IMR-90 (cell line): ENCODE results near the gene RPL10A. TPM values are rescaled to one million over a fixed set of nuclear protein-coding genes. Genes with fewer than 3 reads are reported as not detected.

ENCODE experiments used
- ATAC-seq: fragments of 200-7000 bp; cut with Tn5 transposase; 2 replicates; pipeline ENCODE4 v1.9.1; 2020; ENCODE audit warnings: low read depth, mild to moderate bottlenecking, moderate library complexity
- BruUV-seq: library from RNA; stranded (reverse); fragments of 400-500 nt; replicated peaks from 2 replicates; lab custom pipeline; 2021; lab: Mats Ljungman, UMichigan
- CTCF ChIA-PET: fragments of 300-600 bp; formaldehyde crosslinking; extraction: SDS; loops from one replicate; lab custom pipeline; 2021; ENCODE audit warnings: antibody characterized with exemption; lab: Yijun Ruan, JAX
- POLR2A ChIA-PET: fragments of 300-600 bp; sonication (Branson Sonifier 250); formaldehyde crosslinking; loops from one replicate; lab custom pipeline; 2022; ENCODE audit warnings: antibody characterized with exemption; ENCODE audit not compliant: unreplicated experiment; lab: Charles Lee
- DNase-seq: peaks from one replicate; pipeline ENCODE4 v3.0.0; 2013
- H2AFZ ChIP-seq: replicated peaks from 2 replicates; pipeline ENCODE3; 2013; ENCODE audit warnings: low read length, mild to moderate bottlenecking; ENCODE audit not compliant: poor library complexity
- H2AK5ac ChIP-seq: 2 replicates; pipeline ENCODE4 v1.6.1; 2013; ENCODE audit warnings: low read depth, low read length, inconsistent platforms
- H2AK9ac ChIP-seq: replicated peaks from 2 replicates; pipeline ENCODE3; 2013; ENCODE audit warnings: mild to moderate bottlenecking, low read depth, low read length, moderate library complexity; ENCODE audit not compliant: poor library complexity
- H2BK120ac ChIP-seq: 2 replicates; pipeline ENCODE4 v1.6.1; 2013; ENCODE audit warnings: low read depth, low read length, inconsistent platforms
- H2BK15ac ChIP-seq: 3 replicates; pipeline ENCODE4 v1.6.1; 2013; ENCODE audit warnings: low read depth, low read length, inconsistent platforms
- H2BK20ac ChIP-seq: 2 replicates; pipeline ENCODE4 v1.6.1; 2013; ENCODE audit warnings: low read depth, mild to moderate bottlenecking, inconsistent platforms, low read length, moderate library complexity
- H2BK5ac ChIP-seq: 2 replicates; pipeline ENCODE4 v1.6.1; 2013; ENCODE audit warnings: mild to moderate bottlenecking, low read depth, low read length, inconsistent platforms; ENCODE audit not compliant: poor library complexity, severe bottlenecking
- H3K14ac ChIP-seq: replicated peaks from 2 replicates; pipeline ENCODE4 v1.6.1; 2013; ENCODE audit warnings: low read depth, low read length, inconsistent platforms
- H3K18ac ChIP-seq: 2 replicates; pipeline ENCODE4 v1.6.1; 2013; ENCODE audit warnings: low read depth, low read length, control low read depth
- H3K23ac ChIP-seq: 2 replicates; pipeline ENCODE4 v1.6.1; 2013; ENCODE audit warnings: low read depth, low read length, inconsistent platforms
- H3K27ac ChIP-seq: 2 replicates; pipeline ENCODE4 v1.5.1; 2013; ENCODE audit warnings: mild to moderate bottlenecking, control low read depth, low read length; ENCODE audit not compliant: insufficient read depth
- H3K27me3 ChIP-seq: 2 replicates; pipeline ENCODE4 v1.6.1; 2013; ENCODE audit warnings: low read length; ENCODE audit not compliant: control insufficient read depth, insufficient read depth
- H3K36me3 ChIP-seq: 2 replicates; pipeline ENCODE4 v1.6.1; 2013; ENCODE audit warnings: low read length, mixed read lengths; ENCODE audit not compliant: control insufficient read depth, insufficient read depth
- H3K4ac ChIP-seq: 2 replicates; pipeline ENCODE4 v1.6.1; 2013; ENCODE audit warnings: low read depth, low read length, inconsistent platforms
- H3K4me1 ChIP-seq: 2 replicates; pipeline ENCODE4 v1.6.1; 2013; ENCODE audit warnings: low read length, mixed read lengths; ENCODE audit not compliant: control insufficient read depth, insufficient read depth
- H3K4me2 ChIP-seq: 2 replicates; pipeline ENCODE4 v1.6.1; 2013; ENCODE audit warnings: low read depth, mild to moderate bottlenecking, control low read depth, low read length, moderate library complexity
- H3K4me3 ChIP-seq: 2 replicates; pipeline ENCODE4 v1.5.1; 2013; ENCODE audit warnings: low read depth, mild to moderate bottlenecking, control low read depth, low read length, moderate library complexity; ENCODE audit not compliant: insufficient read depth
- H3K56ac ChIP-seq: 2 replicates; pipeline ENCODE4 v1.6.1; 2013; ENCODE audit warnings: low read length, inconsistent platforms; ENCODE audit not compliant: insufficient read depth; ENCODE audit errors: extremely low read depth
- H3K79me1 ChIP-seq, 2 experiments: 2 replicates each; pipeline ENCODE4 v1.6.1; 2013; ENCODE audit warnings: low read length in 2 of 2, inconsistent platforms in 1 of 2, low read depth in 1 of 2
- H3K9ac ChIP-seq: 2 replicates; pipeline ENCODE4 v1.6.1; 2013; ENCODE audit warnings: low read depth, low read length, control low read depth
- H3K9me1 ChIP-seq: 2 replicates; pipeline ENCODE4 v1.6.1; 2013; ENCODE audit warnings: low read length, inconsistent platforms; ENCODE audit not compliant: insufficient read depth
- H3K9me3 ChIP-seq: 2 replicates; pipeline ENCODE4 v1.6.1; 2013; ENCODE audit warnings: low read length; ENCODE audit not compliant: control insufficient read depth, insufficient read depth
- H4K20me1 ChIP-seq: 2 replicates; pipeline ENCODE4 v1.6.1; 2013; ENCODE audit warnings: low read length, inconsistent platforms; ENCODE audit not compliant: insufficient read depth
- H4K5ac ChIP-seq: 2 replicates; pipeline ENCODE4 v1.6.1; 2013; ENCODE audit warnings: mild to moderate bottlenecking, low read depth, low read length, control low read depth
- H4K8ac ChIP-seq, 2 experiments: 2 replicates each; pipeline ENCODE4 v1.6.1; 2013; ENCODE audit warnings: low read depth in 2 of 2, low read length in 2 of 2, control low read depth in 1 of 2, inconsistent platforms in 1 of 2
- H4K91ac ChIP-seq: 2 replicates; pipeline ENCODE4 v1.6.1; 2013; ENCODE audit warnings: low read depth, low read length, inconsistent platforms; ENCODE audit not compliant: insufficient read depth
- BHLHE40 ChIP-seq: fragments of 150-350 bp; IDR thresholded peaks from 2 replicates; pipeline ENCODE4 v1.6.1; 2016; ENCODE audit warnings: mild to moderate bottlenecking, low read depth, low read length
- CEBPB ChIP-seq: IDR thresholded peaks from 2 replicates; pipeline ENCODE4 v1.6.1; 2012; ENCODE audit warnings: low read depth, low read length, improper control_type of control experiment
- CHD1 ChIP-seq: IDR thresholded peaks from 2 replicates; pipeline ENCODE4 v1.6.1; 2012; ENCODE audit warnings: low read depth, low read length, improper control_type of control experiment
- CTCF ChIP-seq: conservative IDR thresholded peaks from 2 replicates; pipeline ENCODE4 v1.5.1; 2012; ENCODE audit warnings: mild to moderate bottlenecking, low read depth, low read length, improper control_type of control experiment
- ELK1 ChIP-seq: fragments of 150-350 bp; IDR thresholded peaks from 2 replicates; pipeline ENCODE4 v1.6.1; 2016; ENCODE audit warnings: low read depth, mild to moderate bottlenecking, low read length, moderate library complexity, borderline replicate concordance
- FOS ChIP-seq: fragments of 150-350 bp; IDR thresholded peaks from 2 replicates; pipeline ENCODE4 v1.6.1; 2016; ENCODE audit warnings: low read depth, low read length
- MAFK ChIP-seq: IDR thresholded peaks from 2 replicates; pipeline ENCODE4 v1.6.1; 2012; ENCODE audit warnings: low read depth, low read length, improper control_type of control experiment
- MAZ ChIP-seq: IDR thresholded peaks from 2 replicates; pipeline ENCODE4 v1.6.1; 2012; ENCODE audit warnings: low read depth, mild to moderate bottlenecking, low read length, improper control_type of control experiment, moderate library complexity, borderline replicate concordance
- MXI1 ChIP-seq: IDR thresholded peaks from 2 replicates; pipeline ENCODE4 v1.6.1; 2012; ENCODE audit warnings: low read depth, mild to moderate bottlenecking, low read length, moderate library complexity, borderline replicate concordance
- NFE2L2 ChIP-seq: fragments of 150-350 bp; IDR thresholded peaks from 2 replicates; pipeline ENCODE4 v1.6.1; 2016; ENCODE audit warnings: low read depth, mild to moderate bottlenecking, low read length
- POLR2A ChIP-seq: IDR thresholded peaks from 2 replicates; pipeline ENCODE4 v1.6.1; 2012; ENCODE audit warnings: mild to moderate bottlenecking, low read depth, low read length
- RAD21 ChIP-seq: IDR thresholded peaks from 2 replicates; pipeline ENCODE4 v1.6.1; 2012; ENCODE audit warnings: low read length, improper control_type of control experiment
- RCOR1 ChIP-seq: IDR thresholded peaks from 2 replicates; pipeline ENCODE4 v1.6.1; 2012; ENCODE audit warnings: mild to moderate bottlenecking, low read length, improper control_type of control experiment; ENCODE audit not compliant: insufficient replicate concordance
- RFX5 ChIP-seq: IDR thresholded peaks from 2 replicates; pipeline ENCODE4 v1.8.0; 2012; ENCODE audit warnings: low read depth, mild to moderate bottlenecking, low read length, moderate library complexity
- SMC3 ChIP-seq: fragments of 150-350 bp; IDR thresholded peaks from 2 replicates; pipeline ENCODE4 v1.6.1; 2016; ENCODE audit warnings: low read depth, mild to moderate bottlenecking, antibody characterized with exemption, low read length, moderate library complexity
- USF2 ChIP-seq: fragments of 150-350 bp; IDR thresholded peaks from 2 replicates; pipeline ENCODE4 v1.6.1; 2017; ENCODE audit warnings: mild to moderate bottlenecking, antibody characterized with exemption, low read length, low read depth
- WGBS, 2 experiments: methylation state at CpG; one replicate each; pipeline versions ENCODE4 v1.1.5 to v1.1.7; 2013; ENCODE audit warnings: missing lambda C conversion rate in 2 of 2; ENCODE audit not compliant: insufficient read length in 1 of 2; ENCODE audit errors: extremely low coverage in 2 of 2; 5-methylcytosine and 5-hydroxymethylcytosine counted together
- dilution Hi-C: fragments of 300-500 bp; cut with HindIII; formaldehyde crosslinking; loops from one replicate; pipeline ENCODE4 v1.14.3; 2018; ENCODE audit warnings: low sequenced_read_pairs; ENCODE audit not compliant: unreplicated experiment
- in situ Hi-C: fragments of 300-500 bp; cut with MboI; formaldehyde crosslinking; loops from 3 replicates; pipeline ENCODE4 v1.14.3; 2019; ENCODE audit warnings: low sequenced_read_pairs, inconsistent platforms, mixed read lengths
- intact Hi-C: fragments of 100-400 bp; cut with micrococcal nuclease; formaldehyde crosslinking; loops from 2 replicates; pipeline ENCODE4 v1.10.0; 2022
- polyA plus RNA-seq, 3 experiments: library from polyadenylated mRNA; depleted of rRNA; stranded (reverse); fragments of >200 nt; gene quantifications; 2 replicates each; pipeline ENCODE4 v1.2.3, GENCODE V29; 2012; ENCODE audit warnings: low replicate concordance in 1 of 3
- total RNA-seq: library from RNA; depleted of rRNA; stranded (reverse); fragments of >200 nt; gene quantifications from 2 replicates; pipeline ENCODE4 v1.2.3, GENCODE V29; 2012

The RPL10A gene
- total and polyA plus RNA-seq, 2 of the 4 experiments (the other 2 are of a cell fraction), result 2,310 to 3,153 TPM

GRCh38 chr6:35508027-35508426 lies 39.8 kb downstream of the RPL10A start:
- no peak overlapping the region for H3K4ac ChIP-seq
- ATAC-seq (no peak), DNase-seq (no peak)
- BruUV-seq, result no TSS peak
- intact Hi-C loops, result no loop called here
- no peak overlapping the region for H2BK15ac ChIP-seq
- no peak overlapping the region for H3K4me2 ChIP-seq
- H4K91ac ChIP-seq, result no peak overlapping the region
- no peak overlapping the region for H3K56ac ChIP-seq
- POLR2A ChIA-PET, result no interaction called here
- 0 out of 2 replicates have a peak, but pooled peaks cover 1% of the 10 kb centered on the region for H3K4me1 ChIP-seq
- no peak overlapping the region for H3K14ac ChIP-seq
- H2BK5ac ChIP-seq, result no peak overlapping the region
- H3K27ac ChIP-seq, result no peak overlapping the region
- H2BK20ac ChIP-seq, result no peak overlapping the region
- no peaks in the 10 kb centered on the region for H3K79me1 ChIP-seq
- in situ Hi-C loops, result no loop called here
- H4K20me1 ChIP-seq, result no peaks in the 10 kb centered on the region
- H2AFZ ChIP-seq, result no peak overlapping the region
- no peak overlapping the region for H4K5ac ChIP-seq
- no peak overlapping the region for H4K8ac ChIP-seq
- no peak overlapping the region for H3K9ac ChIP-seq
- no peak overlapping the region for H3K23ac ChIP-seq
- no peaks in the 10 kb centered on the region for H3K9me1 ChIP-seq
- WGBS, 2 experiments, result no CpG with 5 or more reads among the region's 2 CpGs
- H2BK120ac ChIP-seq, result no peak overlapping the region
- TF ChIP-seq CTCF (no peak), MAFK (no peak), RCOR1 (no peak), SMC3 (no peak), CEBPB (no peak), MXI1 (no peak), CHD1 (no peak), MAZ (no peak), FOS (no peak), RFX5 (no peak), POLR2A (no peak), USF2 (no peak), BHLHE40 (no peak), ELK1 (no peak), NFE2L2 (no peak), RAD21 (no peak)
- peaks cover 5% of the 10 kb centered on the region; the same call in 1 of the 2 replicates for H3K9me3 ChIP-seq
- dilution Hi-C loops, result no loop called here
- no peak overlapping the region for H3K4me3 ChIP-seq
- H2AK9ac ChIP-seq, result no peak overlapping the region
- H3K36me3 ChIP-seq, result no peaks in the 10 kb centered on the region
- peaks cover 72% of the 10 kb centered on the region for H3K27me3 ChIP-seq
- CTCF ChIA-PET, result no interaction called here
- H3K18ac ChIP-seq, result no peak overlapping the region
- no peak overlapping the region for H2AK5ac ChIP-seq
